A549 (cell line): ENCODE results near the gene SIX2. TPM values are rescaled to one million over a fixed set of nuclear protein-coding genes. Genes with fewer than 3 reads are reported as not detected.

ENCODE experiments used
- ATAC-seq, 2 experiments: fragments of 200-7000 bp in 1 of 2; fragments of >200 bp in 1 of 2; cut with Nextera tagmentation in 1 of 2; cut with Tn5 transposase in 1 of 2; 3 replicates each; pipeline versions ENCODE4 v1.8.0 to v1.9.1; 2018 to 2020; ENCODE audit warnings: mild to moderate bottlenecking in 1 of 2, moderate library complexity in 1 of 2
- CTCF ChIA-PET: fragments of 300-600 bp; sonication (Branson Sonifier 250); formaldehyde crosslinking; extraction: SDS; loops from one replicate; lab custom pipeline; 2021; ENCODE audit warnings: antibody characterized with exemption, inconsistent platforms; lab: Yijun Ruan, JAX
- POLR2A ChIA-PET: fragments of 350-600 bp; formaldehyde crosslinking; extraction: SDS; loops from one replicate; lab custom pipeline; 2021; ENCODE audit warnings: antibody characterized with exemption, inconsistent platforms; lab: Yijun Ruan, JAX
- DNase-seq, 2 experiments: peaks; one replicate each; pipeline versions ENCODE4 v3.0.0 to v3.0.0-alpha.2; 2011 to 2016; ENCODE audit warnings: low read depth in 1 of 2, low spot score in 1 of 2
- FAIRE-seq: peaks from 2 replicates; lab custom pipeline; 2011; peaks lifted over from hg19 to GRCh38; lab: Jason Lieb, UNC
- H3K27ac ChIP-seq, 2 experiments: fragments of >200 bp; sonication (Bioruptor Twin); formaldehyde crosslinking; 3 replicates each; pipeline ENCODE4 v1.5.1; 2016 to 2017
- H3K4me1 ChIP-seq: fragments of >200 bp; sonication (Bioruptor Twin); formaldehyde crosslinking; 3 replicates; pipeline ENCODE4 v1.6.1; 2016
- H3K4me2 ChIP-seq: fragments of >200 bp; sonication (Bioruptor Twin); formaldehyde crosslinking; 3 replicates; pipeline ENCODE4 v1.6.1; 2016
- H3K4me3 ChIP-seq: fragments of >200 bp; sonication (Bioruptor Twin); formaldehyde crosslinking; 3 replicates; pipeline ENCODE4 v1.5.1; 2016
- H3K9me3 ChIP-seq: fragments of >200 bp; sonication (Bioruptor Twin); formaldehyde crosslinking; 3 replicates; pipeline ENCODE4 v1.6.1; 2016
- BHLHE40 ChIP-seq: IDR thresholded peaks from 2 replicates; pipeline ENCODE4 v1.6.1; 2012; ENCODE audit warnings: low read depth, low read length, inconsistent platforms
- EP300 ChIP-seq, 2 experiments: fragments of >200 bp; sonication (Bioruptor Twin); formaldehyde crosslinking; IDR thresholded peaks; 2 replicates in 1 of 2; 3 replicates in 1 of 2; pipeline ENCODE4 v1.6.1; 2016 to 2017
- FOXS1 ChIP-seq: fragments of 250-450 bp; sonication (Bioruptor Pico); IDR thresholded peaks from 2 replicates; pipeline ENCODE4 v1.5.0; 2020; ENCODE audit warnings: mild to moderate bottlenecking, moderate library complexity
- GATA3 ChIP-seq: IDR thresholded peaks from 2 replicates; pipeline ENCODE4 v1.6.1; 2012; ENCODE audit warnings: borderline replicate concordance
- HDAC2 ChIP-seq: fragments of 200-600 bp; sonication (generic); IDR thresholded peaks from 2 replicates; pipeline ENCODE4 v1.6.1; 2016
- HOXB5 ChIP-seq: fragments of 250-450 bp; sonication (Bioruptor Pico); IDR thresholded peaks from 2 replicates; pipeline ENCODE4 v1.5.0; 2020; ENCODE audit warnings: mild to moderate bottlenecking, moderate library complexity
- JUN ChIP-seq, 2 experiments: fragments of >200 bp; sonication (Bioruptor Twin); formaldehyde crosslinking; IDR thresholded peaks; 2 replicates in 1 of 2; 3 replicates in 1 of 2; pipeline ENCODE4 v1.6.1; 2016 to 2017
- JUNB ChIP-seq: fragments of >200 bp; sonication (Bioruptor Twin); formaldehyde crosslinking; IDR thresholded peaks from 2 replicates; pipeline ENCODE4 v1.6.1; 2016
- KDM5A ChIP-seq: fragments of 200-600 bp; sonication (generic); IDR thresholded peaks from 2 replicates; pipeline ENCODE4 v1.6.1; 2016; ENCODE audit warnings: antibody characterized with exemption, mild to moderate bottlenecking
- MAZ ChIP-seq: fragments of 150-350 bp; IDR thresholded peaks from 2 replicates; pipeline ENCODE4 v1.6.1; 2014; ENCODE audit warnings: antibody characterized with exemption, low read depth, low read length, borderline replicate concordance
- NFE2L2 ChIP-seq: fragments of 150-350 bp; conservative IDR thresholded peaks from 2 replicates; pipeline ENCODE4 v1.6.1; 2014; ENCODE audit warnings: low read length
- PHF8 ChIP-seq: fragments of 200-600 bp; sonication (generic); IDR thresholded peaks from 2 replicates; pipeline ENCODE4 v1.6.1; 2016; ENCODE audit warnings: low read depth, mild to moderate bottlenecking, antibody characterized with exemption, moderate library complexity, borderline replicate concordance
- POLR2A ChIP-seq: IDR thresholded peaks from 2 replicates; pipeline ENCODE4 v1.6.1; 2012; ENCODE audit warnings: mild to moderate bottlenecking, low read length
- RCOR1 ChIP-seq: fragments of 150-350 bp; IDR thresholded peaks from 2 replicates; pipeline ENCODE4 v1.6.1; 2014; ENCODE audit warnings: antibody characterized with exemption, low read length, low read depth
- RFX5 ChIP-seq: fragments of 450-650 bp; IDR thresholded peaks from 2 replicates; pipeline ENCODE4 v1.7.1; 2014; ENCODE audit warnings: antibody characterized with exemption, mild to moderate bottlenecking, moderate library complexity
- RNF2 ChIP-seq: fragments of 200-600 bp; sonication (generic); IDR thresholded peaks from 2 replicates; pipeline ENCODE4 v1.6.1; 2016; ENCODE audit warnings: low read depth, mild to moderate bottlenecking, antibody characterized with exemption, moderate library complexity, borderline replicate concordance
- TP53 ChIP-seq: fragments of 250-450 bp; sonication (Bioruptor Pico); IDR thresholded peaks from 2 replicates; pipeline ENCODE4 v1.5.0; 2021; ENCODE audit warnings: mild to moderate bottlenecking, moderate library complexity
- ZC3H11A ChIP-seq: fragments of 450-650 bp; IDR thresholded peaks from 2 replicates; pipeline ENCODE4 v1.6.1; 2014; ENCODE audit warnings: antibody characterized with exemption, mild to moderate bottlenecking
- ZSCAN20 ChIP-seq: fragments of 250-450 bp; sonication (Bioruptor Pico); IDR thresholded peaks from 2 replicates; pipeline ENCODE4 v1.8.0; 2022; ENCODE audit warnings: mild to moderate bottlenecking, moderate library complexity
- WGBS: methylation state at CpG from one replicate; pipeline ENCODE4 v1.1.6; 2017; ENCODE audit errors: missing lambda C conversion rate; 5-methylcytosine and 5-hydroxymethylcytosine counted together
- polyA plus RNA-seq, 4 experiments: library from polyadenylated mRNA; depleted of rRNA in 3 of 4; stranded (reverse); fragments of >200 nt; fragmentation: RNase III in 1 of 4; extraction: RNeasy Plus Mini Kit Qiagen cat#74134 plus additional on column Dnase treatment in 1 of 4; gene quantifications; 2 replicates in 3 of 4; 3 replicates in 1 of 4; pipeline ENCODE4 v1.2.3, GENCODE V29; 2011 to 2017
- TF ChIP-seq, protein P1 (sequence below): fragments of 150-350 bp; IDR thresholded peaks from 2 replicates; pipeline ENCODE4 v1.6.1; 2014; ENCODE audit warnings: low read depth, mild to moderate bottlenecking, low read length
- TF ChIP-seq, protein P2 (sequence below): fragments of >200 bp; sonication (Bioruptor Twin); formaldehyde crosslinking; IDR thresholded peaks from 3 replicates; pipeline ENCODE4 v1.5.1; 2016
- TF ChIP-seq, protein P3 (sequence below): fragments of 450-650 bp; IDR thresholded peaks from 2 replicates; pipeline ENCODE4 v1.6.1; 2014; ENCODE audit warnings: antibody characterized with exemption

SIX2 gene
- polyA plus RNA-seq, 2 of the 4 experiments (the other 2 are of a cell fraction) = 0.10 to 0.15 TPM

DNA sequence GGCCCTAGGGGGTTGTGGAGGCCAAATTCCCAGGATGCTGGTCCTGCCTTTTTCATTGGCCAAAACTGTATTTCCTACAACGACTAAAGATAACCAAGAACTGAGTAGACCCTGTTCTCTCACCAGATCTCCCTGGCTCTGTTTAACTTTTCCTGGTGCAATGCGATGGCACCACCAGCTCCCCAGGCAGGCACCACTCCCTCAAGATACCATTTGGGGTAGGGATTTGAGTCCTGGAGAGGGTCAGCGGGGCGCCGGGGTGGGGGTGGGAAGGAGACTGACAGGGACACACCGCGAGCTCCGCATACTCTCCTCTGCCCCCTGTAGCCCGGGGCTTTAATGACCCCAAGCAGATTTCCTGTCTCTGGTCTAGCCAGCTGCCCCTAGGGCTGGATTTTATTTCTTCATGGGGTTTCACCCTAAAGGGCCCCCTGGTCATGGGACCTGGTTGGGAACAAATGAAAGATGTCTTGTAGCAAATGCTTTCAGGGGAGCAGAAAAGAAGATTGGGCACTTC, 7.3 kb downstream of the SIX2 start:
- Histone ChIP-seq H3K27ac (no peak overlapping the region), H3K9me3 (0 out of 3 replicates have a peak, but pooled peaks cover 2% of the 10 kb centered on the region), H3K4me1 (no peaks in the 10 kb centered on the region), H3K4me2 (no peak overlapping the region), H3K4me3 (no peak overlapping the region)
- DNase-seq = no peak
- FAIRE-seq = no peak
- POLR2A ChIA-PET = no interaction called here
- CTCF ChIA-PET = interaction anchor here (0.9 to 10.8 kb wide), 8 partner anchors 9 to 493 kb away, joined by 3 to 63 read pairs (median 4); no protein-coding TSS in a partner anchor
- no peak for ATAC-seq
- TF ChIP-seq JUN (IDR thresholded peaks at IDR 0.05) (no peak), ZC3H11A (no peak), EP300 (IDR thresholded peaks at IDR 0.05) (no peak), RCOR1 (no peak), RNF2 (no peak), KDM5A (no peak), RFX5 (no peak)
- TF ChIP-seq, protein P1, sequence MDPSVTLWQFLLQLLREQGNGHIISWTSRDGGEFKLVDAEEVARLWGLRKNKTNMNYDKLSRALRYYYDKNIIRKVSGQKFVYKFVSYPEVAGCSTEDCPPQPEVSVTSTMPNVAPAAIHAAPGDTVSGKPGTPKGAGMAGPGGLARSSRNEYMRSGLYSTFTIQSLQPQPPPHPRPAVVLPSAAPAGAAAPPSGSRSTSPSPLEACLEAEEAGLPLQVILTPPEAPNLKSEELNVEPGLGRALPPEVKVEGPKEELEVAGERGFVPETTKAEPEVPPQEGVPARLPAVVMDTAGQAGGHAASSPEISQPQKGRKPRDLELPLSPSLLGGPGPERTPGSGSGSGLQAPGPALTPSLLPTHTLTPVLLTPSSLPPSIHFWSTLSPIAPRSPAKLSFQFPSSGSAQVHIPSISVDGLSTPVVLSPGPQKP = no peak
- 34% methylated on average over 3 of the region's 9 CpGs for WGBS

DNA sequence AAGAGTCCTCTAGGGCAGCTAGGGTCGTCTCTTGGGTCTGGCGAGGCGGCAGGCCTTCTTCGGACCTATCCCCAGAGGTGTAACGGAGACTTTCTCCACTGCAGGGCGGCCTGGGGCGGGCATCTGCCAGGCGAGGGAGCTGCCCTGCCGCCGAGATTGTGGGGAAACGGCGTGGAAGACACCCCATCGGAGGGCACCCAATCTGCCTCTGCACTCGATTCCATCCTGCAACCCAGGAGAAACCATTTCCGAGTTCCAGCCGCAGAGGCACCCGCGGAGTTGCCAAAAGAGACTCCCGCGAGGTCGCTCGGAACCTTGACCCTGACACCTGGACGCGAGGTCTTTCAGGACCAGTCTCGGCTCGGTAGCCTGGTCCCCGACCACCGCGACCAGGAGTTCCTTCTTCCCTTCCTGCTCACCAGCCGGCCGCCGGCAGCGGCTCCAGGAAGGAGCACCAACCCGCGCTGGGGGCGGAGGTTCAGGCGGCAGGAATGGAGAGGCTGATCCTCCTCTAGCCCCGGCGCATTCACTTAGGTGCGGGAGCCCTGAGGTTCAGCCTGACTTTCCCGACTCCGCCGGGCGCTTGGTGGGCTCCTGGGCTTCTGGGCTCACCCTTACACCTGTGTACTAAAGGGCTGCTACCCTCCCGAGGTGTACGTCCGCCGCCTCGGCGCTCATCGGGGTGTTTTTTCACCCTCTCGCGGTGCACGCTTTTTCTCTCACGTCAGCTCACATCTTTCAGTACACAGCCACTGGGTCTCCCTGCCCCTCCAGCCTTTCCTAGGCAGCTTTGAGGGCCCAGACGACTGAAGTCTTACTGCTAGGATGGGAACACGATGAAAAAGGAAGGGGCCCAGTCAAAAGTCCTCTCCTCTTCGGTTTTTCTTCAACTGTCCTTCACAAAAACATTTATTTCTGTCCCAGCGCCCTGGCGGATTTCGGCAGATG, 8.1 kb downstream of the SIX2 start:
- TF ChIP-seq TP53 (CRISPR knock-in tag) (no peak), ZSCAN20 (CRISPR knock-in tag) (no peak)
- TF ChIP-seq, protein P2, sequence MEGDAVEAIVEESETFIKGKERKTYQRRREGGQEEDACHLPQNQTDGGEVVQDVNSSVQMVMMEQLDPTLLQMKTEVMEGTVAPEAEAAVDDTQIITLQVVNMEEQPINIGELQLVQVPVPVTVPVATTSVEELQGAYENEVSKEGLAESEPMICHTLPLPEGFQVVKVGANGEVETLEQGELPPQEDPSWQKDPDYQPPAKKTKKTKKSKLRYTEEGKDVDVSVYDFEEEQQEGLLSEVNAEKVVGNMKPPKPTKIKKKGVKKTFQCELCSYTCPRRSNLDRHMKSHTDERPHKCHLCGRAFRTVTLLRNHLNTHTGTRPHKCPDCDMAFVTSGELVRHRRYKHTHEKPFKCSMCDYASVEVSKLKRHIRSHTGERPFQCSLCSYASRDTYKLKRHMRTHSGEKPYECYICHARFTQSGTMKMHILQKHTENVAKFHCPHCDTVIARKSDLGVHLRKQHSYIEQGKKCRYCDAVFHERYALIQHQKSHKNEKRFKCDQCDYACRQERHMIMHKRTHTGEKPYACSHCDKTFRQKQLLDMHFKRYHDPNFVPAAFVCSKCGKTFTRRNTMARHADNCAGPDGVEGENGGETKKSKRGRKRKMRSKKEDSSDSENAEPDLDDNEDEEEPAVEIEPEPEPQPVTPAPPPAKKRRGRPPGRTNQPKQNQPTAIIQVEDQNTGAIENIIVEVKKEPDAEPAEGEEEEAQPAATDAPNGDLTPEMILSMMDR = no peak
- ATAC-seq (no peak), DNase-seq (no peak), FAIRE-seq (no peak)
- WGBS = 78% methylated on average over 61 of the region's 61 CpGs
- Histone ChIP-seq H3K4me3 (no peak overlapping the region), H3K4me2 (no peak overlapping the region), H3K4me1 (no peaks in the 10 kb centered on the region), H3K27ac (no peak overlapping the region), H3K9me3 (0 out of 3 replicates have a peak, but pooled peaks cover 2% of the 10 kb centered on the region)
- ChIA-PET POLR2A (no interaction called here), CTCF (interaction anchor here (1.0 to 10.8 kb wide), 10 partner anchors 8 to 494 kb away, joined by 3 to 63 read pairs (median 4); no protein-coding TSS in a partner anchor)

DNA sequence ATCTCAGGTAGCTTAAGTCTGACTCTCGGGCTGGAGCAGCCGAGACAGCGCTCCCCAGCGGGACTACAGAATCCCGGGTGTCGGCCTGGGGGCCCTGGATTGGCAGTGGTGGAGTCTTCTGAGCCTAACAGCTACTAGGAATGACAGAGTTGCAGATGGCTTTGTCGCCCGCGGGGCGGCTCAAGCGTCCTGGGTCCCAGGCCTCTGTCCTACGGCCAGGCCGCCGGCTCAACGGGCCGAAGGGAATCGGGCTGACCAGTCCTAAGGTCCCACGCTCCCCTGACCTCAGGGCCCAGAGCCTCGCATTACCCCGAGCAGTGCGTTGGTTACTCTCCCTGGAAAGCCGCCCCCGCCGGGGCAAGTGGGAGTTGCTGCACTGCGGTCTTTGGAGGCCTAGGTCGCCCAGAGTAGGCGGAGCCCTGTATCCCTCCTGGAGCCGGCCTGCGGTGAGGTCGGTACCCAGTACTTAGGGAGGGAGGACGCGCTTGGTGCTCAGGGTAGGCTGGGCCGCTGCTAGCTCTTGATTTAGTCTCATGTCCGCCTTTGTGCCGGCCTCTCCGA, 8.8 kb downstream of the SIX2 start:
- FAIRE-seq (no peak), DNase-seq (no peak), ATAC-seq (no peak)
- ChIA-PET POLR2A (no interaction called here), CTCF (interaction anchor here (1.0 to 10.8 kb wide), 5 partner anchors 14 to 495 kb away, joined by 3 to 63 read pairs (median 4); no protein-coding TSS in a partner anchor)
- TF ChIP-seq JUNB (no peak), NFE2L2 (no peak), MAZ (no peak), BHLHE40 (no peak), RNF2 (no peak), GATA3 (no peak), ZSCAN20 (CRISPR knock-in tag) (no peak), HOXB5 (CRISPR knock-in tag) (no peak), TP53 (CRISPR knock-in tag) (no peak), HDAC2 (no peak), POLR2A (no peak), PHF8 (no peak), FOXS1 (CRISPR knock-in tag) (no peak)
- TF ChIP-seq, protein P2 = no peak
- TF ChIP-seq, protein P3, sequence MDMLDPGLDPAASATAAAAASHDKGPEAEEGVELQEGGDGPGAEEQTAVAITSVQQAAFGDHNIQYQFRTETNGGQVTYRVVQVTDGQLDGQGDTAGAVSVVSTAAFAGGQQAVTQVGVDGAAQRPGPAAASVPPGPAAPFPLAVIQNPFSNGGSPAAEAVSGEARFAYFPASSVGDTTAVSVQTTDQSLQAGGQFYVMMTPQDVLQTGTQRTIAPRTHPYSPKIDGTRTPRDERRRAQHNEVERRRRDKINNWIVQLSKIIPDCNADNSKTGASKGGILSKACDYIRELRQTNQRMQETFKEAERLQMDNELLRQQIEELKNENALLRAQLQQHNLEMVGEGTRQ = no peak
- Histone ChIP-seq H3K4me2 (no peak overlapping the region), H3K4me3 (no peak overlapping the region), H3K4me1 (no peaks in the 10 kb centered on the region), H3K9me3 (0 out of 3 replicates have a peak, but pooled peaks cover 2% of the 10 kb centered on the region), H3K27ac (no peak overlapping the region)
- WGBS = 77% methylated on average over 35 of the region's 36 CpGs
